Hematopoietic multipotent progenitor cell treated with erythropoietin and hydrocortisone succinate and interleukin-3 and kit ligand, for 15 days (in vitro differentiated cells): ENCODE data around the gene TPM1.

ENCODE experiments used
- DNase-seq: peaks from one replicate; pipeline ENCODE4 v3.0.0-alpha.2; 2015; ENCODE audit warnings: low spot score

The TPM1 gene

GRCh38 chr15:63056829-63057228 lies 14.3 kb downstream of the TPM1 start:
- no peak for DNase-seq

- DNase-seq, result no peak
Observed at GRCh38 chr15:63057468-63058345, 15.2 kb downstream of the TPM1 start.

- DNase-seq, result no peak
Observed at GRCh38 chr15:63059075-63059474, 16.5 kb downstream of the TPM1 start.

- no peak for DNase-seq
Observed at GRCh38 chr15:63059573-63060216, 17.1 kb downstream of the TPM1 start.

GRCh38 chr15:63060699-63061098 lies 18.2 kb downstream of the TPM1 start:
- no peak for DNase-seq

GRCh38 chr15:63061975-63062374 lies 19.4 kb downstream of the TPM1 start:
- DNase-seq, result no peak

GRCh38 chr15:63063164-63063756 lies 20.7 kb downstream of the TPM1 start:
- DNase-seq, result no peak

GRCh38 chr15:63063877-63064409 lies 21.4 kb downstream of the TPM1 start:
- no peak for DNase-seq

- peak; percentile 45 for DNase-seq
Observed at GRCh38 chr15:63065262-63066221, 23.0 kb downstream of the TPM1 start.

- no peak for DNase-seq
Observed at GRCh38 chr15:63066272-63066671, 23.7 kb downstream of the TPM1 start.

GRCh38 chr15:63067306-63067705 lies 24.8 kb downstream of the TPM1 start:
- no peak for DNase-seq

- no peak for DNase-seq
Observed at GRCh38 chr15:63067976-63068743, 25.6 kb downstream of the TPM1 start.

- DNase-seq, result no peak
Observed at GRCh38 chr15:63069616-63070090, 27.1 kb downstream of the TPM1 start.

- DNase-seq, result no peak
Observed at GRCh38 chr15:63070681-63071129, 28.2 kb downstream of the TPM1 start.

- no peak for DNase-seq
Observed at GRCh38 chr15:63071288-63071909, 28.9 kb downstream of the TPM1 start.

GRCh38 chr15:63072023-63072650 lies 29.6 kb downstream of the TPM1 start:
- no peak for DNase-seq

GRCh38 chr15:63072809-63073277 lies 30.3 kb downstream of the TPM1 start:
- DNase-seq, result no peak

GRCh38 chr15:63073497-63074172 lies 31.1 kb downstream of the TPM1 start:
- DNase-seq, result peak; percentile 84
